ENCODE measurements around the gene C5.

GRCh38 chr9:120944948-120945347, 105.1 kb downstream of the C5 start:
- TF ChIP-seq POLR2A (IDR thresholded peaks at IDR 0.05) (no peak), CTCF (IDR thresholded peaks at IDR 0.05) (no peak)

Data from adrenal gland (tissue), 5 donors.